Keratinocyte (primary cell): ENCODE data around the gene NCF2. TPM values are rescaled to one million over a fixed set of nuclear protein-coding genes. Genes with fewer than 3 reads are reported as not detected.
A peak's percentile ranks its signal among the peaks of the same experiment; 100 is the strongest.

Source experiments
- DNase-seq: peaks from one replicate; pipeline ENCODE4 v3.0.0-alpha.2; 2011; ENCODE audit warnings: low read depth, missing footprints, low spot score
- FAIRE-seq: peaks from 2 replicates; lab custom pipeline; 2011; peaks lifted over from hg19 to GRCh38; lab: Jason Lieb, UNC
- H2AFZ ChIP-seq: 2 replicates; pipeline ENCODE4 v1.6.0; 2012; ENCODE audit warnings: low read length, control low read depth, inconsistent platforms; ENCODE audit not compliant: control insufficient read depth
- H3K27ac ChIP-seq: 2 replicates; pipeline ENCODE4 v1.5.1; 2011; ENCODE audit warnings: low read length; ENCODE audit not compliant: control insufficient read depth, insufficient read depth
- H3K27me3 ChIP-seq: 3 replicates; pipeline ENCODE4 v1.6.0; 2011; ENCODE audit warnings: low read length; ENCODE audit not compliant: control insufficient read depth, insufficient read depth; ENCODE audit errors: extremely low read depth
- H3K36me3 ChIP-seq, 2 experiments: 2 replicates in 1 of 2; 3 replicates in 1 of 2; pipeline ENCODE4 v1.5.1; 2011; ENCODE audit warnings: low read length in 2 of 2, mild to moderate bottlenecking in 1 of 2; ENCODE audit not compliant: control insufficient read depth in 2 of 2, insufficient read depth in 2 of 2; ENCODE audit errors: extremely low read depth in 1 of 2
- H3K4me1 ChIP-seq: 3 replicates; pipeline ENCODE4 v1.5.1; 2011; ENCODE audit warnings: low read length; ENCODE audit not compliant: control insufficient read depth, insufficient read depth; ENCODE audit errors: extremely low read depth
- H3K4me2 ChIP-seq: 3 replicates; pipeline ENCODE4 v1.6.0; 2011; ENCODE audit warnings: low read depth, low read length; ENCODE audit not compliant: control insufficient read depth, insufficient read depth; ENCODE audit errors: extremely low read depth
- H3K4me3 ChIP-seq, 3 experiments: fragments of 200-600 bp in 1 of 3; sonication (generic) in 1 of 3; 2 replicates in 2 of 3; 3 replicates in 1 of 3; pipeline ENCODE4 v1.5.1; 2011 to 2016; ENCODE audit warnings: low read length in 3 of 3, mild to moderate bottlenecking in 3 of 3, control low read depth in 2 of 3, inconsistent platforms in 1 of 3, low read depth in 1 of 3, mixed read lengths in 1 of 3, mixed run types in 1 of 3, moderate library complexity in 1 of 3; ENCODE audit not compliant: control insufficient read depth in 2 of 3, insufficient read depth in 2 of 3; ENCODE audit errors: extremely low read depth in 1 of 3
- H3K79me2 ChIP-seq: 2 replicates; pipeline ENCODE4 v1.6.0; 2012; ENCODE audit warnings: low read length; ENCODE audit not compliant: control insufficient read depth, insufficient read depth
- H3K9ac ChIP-seq: 3 replicates; pipeline ENCODE4 v1.6.0; 2011; ENCODE audit warnings: low read length; ENCODE audit not compliant: control insufficient read depth, insufficient read depth; ENCODE audit errors: extremely low read depth
- H3K9me1 ChIP-seq: 3 replicates; pipeline ENCODE4 v1.6.0; 2011; ENCODE audit warnings: low read length; ENCODE audit not compliant: control insufficient read depth, insufficient read depth; ENCODE audit errors: extremely low read depth
- H3K9me3 ChIP-seq: 2 replicates; pipeline ENCODE4 v1.5.1; 2012; ENCODE audit warnings: low read depth, low read length; ENCODE audit not compliant: control insufficient read depth
- H4K20me1 ChIP-seq: 3 replicates; pipeline ENCODE4 v1.6.0; 2011; ENCODE audit warnings: low read length; ENCODE audit not compliant: control insufficient read depth, insufficient read depth; ENCODE audit errors: extremely low read depth
- CTCF ChIP-seq, 3 experiments: IDR thresholded peaks in 1 of 3; conservative IDR thresholded peaks in 1 of 3; optimal IDR thresholded peaks in 1 of 3; 2 replicates in 2 of 3; 3 replicates in 1 of 3; pipeline versions ENCODE3 to v1.5.1; 2011; ENCODE audit warnings: low read length in 3 of 3, mild to moderate bottlenecking in 3 of 3, moderate library complexity in 2 of 3, control low read depth in 1 of 3, inconsistent platforms in 1 of 3; ENCODE audit not compliant: insufficient read depth in 2 of 3; ENCODE audit errors: extremely low read depth in 1 of 3
- EZH2 ChIP-seq: IDR thresholded peaks from one replicate; pipeline ENCODE4 v1.6.1; 2012; ENCODE audit warnings: inconsistent platforms, mild to moderate bottlenecking, low read length, moderate library complexity
- dilution Hi-C: fragments of 300-500 bp; cut with MboI; formaldehyde crosslinking; loops from one replicate; pipeline ENCODE4 v1.7.0; 2020; ENCODE audit warnings: low sequenced_read_pairs; ENCODE audit not compliant: extremely low pct_ligation_motif_present
- polyA plus RNA-seq, 5 experiments: library from polyadenylated mRNA; depleted of rRNA in 3 of 5; stranded (reverse) in 3 of 5; stranded (forward) in 1 of 5; unstranded in 1 of 5; fragments of >200 nt; gene quantifications; 1 replicate in 1 of 5; 2 replicates in 3 of 5; 3 replicates in 1 of 5; pipeline versions ENCODE4 v1.2.1 to v1.2.3, GENCODE V29; 2011 to 2012; ENCODE audit warnings: missing spikeins in 2 of 5, low read depth in 1 of 5, low replicate concordance in 1 of 5

NCF2 gene
- polyA plus RNA-seq, 1 donor (not counting 4 experiments of a cell fraction or from before 2014, with no cell fraction given): 9.2 TPM

DNA sequence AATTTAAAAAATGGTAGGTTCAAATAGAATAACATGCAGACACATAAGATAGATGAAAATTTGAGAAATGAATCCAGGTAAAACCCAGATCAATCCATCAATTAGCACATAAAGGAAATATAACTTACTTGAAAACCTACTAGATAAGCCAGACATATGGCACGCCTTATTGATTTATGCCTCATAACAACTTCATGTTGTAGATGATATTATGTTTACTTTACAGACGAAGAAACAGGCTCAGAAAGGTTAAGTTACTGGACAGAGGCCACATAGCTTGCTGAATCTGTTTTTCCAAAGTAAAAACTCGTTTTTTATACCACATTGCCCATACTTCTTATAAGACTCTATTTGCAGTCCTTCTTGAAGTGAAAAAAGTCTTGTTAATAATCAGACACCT lies 22.1 kb upstream of the NCF2 start:
- Histone ChIP-seq H3K4me1 (peaks cover 36% of the 10 kb centered on the region), H3K27me3 (no peaks in the 10 kb centered on the region), H2AFZ (no peak overlapping the region), H3K9ac (no peak overlapping the region), H3K4me2 (no peak overlapping the region), H4K20me1 (no peaks in the 10 kb centered on the region), H3K27ac (peak overlapping the region; percentile 61), H3K9me3 (no peaks in the 10 kb centered on the region), H3K4me3 (no peak overlapping the region), H3K79me2 (no peaks in the 10 kb centered on the region), H3K9me1 (no peaks in the 10 kb centered on the region), H3K36me3 (no peaks in the 10 kb centered on the region)
- TF ChIP-seq EZH2: no peak
- TF ChIP-seq CTCF (optimal IDR thresholded peaks at IDR 0.05 in 1 of 3, IDR thresholded peaks at IDR 0.05 in 1 of 3, conservative IDR thresholded peaks at IDR 0.05 in 1 of 3; ENCODE audit: extremely low read depth in 1 of 3, insufficient read depth in 2 of 3, low read length in 3 of 3): no peak
- dilution Hi-C loops: no loop called here
- no peak for DNase-seq
- no peak for FAIRE-seq

- no peaks in the 10 kb centered on the region for H3K9me1 ChIP-seq
- dilution Hi-C loops: no loop called here
- H3K36me3 ChIP-seq: no peaks in the 10 kb centered on the region
- H3K79me2 ChIP-seq: no peaks in the 10 kb centered on the region
- TF ChIP-seq CTCF (optimal IDR thresholded peaks at IDR 0.05 in 1 of 3, IDR thresholded peaks at IDR 0.05 in 1 of 3, conservative IDR thresholded peaks at IDR 0.05 in 1 of 3; ENCODE audit: extremely low read depth in 1 of 3, insufficient read depth in 2 of 3, low read length in 3 of 3): no peak
- no peak for TF ChIP-seq EZH2
- no peak overlapping the region for H3K4me2 ChIP-seq
- peaks cover 36% of the 10 kb centered on the region for H3K4me1 ChIP-seq
- H3K9ac ChIP-seq: no peak overlapping the region
- H3K4me3 ChIP-seq: no peak overlapping the region
- no peaks in the 10 kb centered on the region for H4K20me1 ChIP-seq
- no peak overlapping the region for H2AFZ ChIP-seq
- no peak overlapping the region for H3K27ac ChIP-seq
- H3K9me3 ChIP-seq: no peaks in the 10 kb centered on the region
- no peak for DNase-seq
- no peak for FAIRE-seq
- no peaks in the 10 kb centered on the region for H3K27me3 ChIP-seq
Observed at GRCh38 chr1:183611021-183611420, 20.8 kb upstream of the NCF2 start.
